ENCODE measurements around the gene STUM. TPM values are rescaled to one million over a fixed set of nuclear protein-coding genes. Genes with fewer than 3 reads are reported as not detected.
"Not testable (repeated sequence)": the region's sequence is repeated elsewhere in the genome, so short reads cannot be mapped to it uniquely, and the experiment has no call there.

Gene STUM
- total RNA-seq, 1 donor from 2014 or later, result 0.20 TPM

- no peak for DNase-seq (ENCODE audit: low read depth in 2 of 2)
Measured at GRCh38 chr1:226580625-226581270, 32.2 kb downstream of the STUM start.

DNA sequence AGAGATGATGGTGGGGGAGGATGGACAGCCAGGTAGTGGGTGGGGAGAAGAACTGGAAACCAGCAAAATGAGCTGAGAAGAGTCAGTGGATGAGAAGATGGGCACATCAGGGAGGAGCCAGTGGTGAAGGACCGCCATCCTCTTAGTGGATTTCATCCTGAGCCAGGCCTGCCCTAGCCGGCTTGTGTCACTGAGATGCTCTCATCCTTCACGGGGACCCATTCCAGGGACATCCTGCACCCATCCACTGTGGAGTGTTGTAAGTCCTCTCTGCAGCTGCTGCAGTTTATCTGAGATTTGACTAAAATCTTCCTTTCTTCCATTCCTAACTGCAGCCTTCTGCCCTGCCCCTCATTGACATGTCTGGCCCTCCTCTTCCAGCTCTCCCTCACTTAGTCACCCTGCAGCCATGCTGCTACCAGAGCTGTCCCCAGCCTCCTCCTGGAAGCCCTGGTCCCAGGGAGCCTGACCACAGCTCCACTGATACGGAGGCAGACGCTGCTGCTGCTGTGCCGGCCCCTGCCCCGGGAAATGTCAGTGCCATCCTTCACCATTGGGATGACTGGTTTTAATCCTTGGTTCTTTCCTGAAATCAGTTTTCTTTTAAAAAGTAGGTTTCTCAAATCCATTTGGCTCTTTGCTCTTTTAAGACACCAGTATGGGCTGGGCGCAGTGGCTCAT, 33.2 kb downstream of the STUM start:
- DNase-seq (ENCODE audit: low read depth in 2 of 2), result no peak

- no peak for DNase-seq (ENCODE audit: low read depth in 2 of 2)
Measured at GRCh38 chr1:226582966-226583365, 34.4 kb downstream of the STUM start.

DNA sequence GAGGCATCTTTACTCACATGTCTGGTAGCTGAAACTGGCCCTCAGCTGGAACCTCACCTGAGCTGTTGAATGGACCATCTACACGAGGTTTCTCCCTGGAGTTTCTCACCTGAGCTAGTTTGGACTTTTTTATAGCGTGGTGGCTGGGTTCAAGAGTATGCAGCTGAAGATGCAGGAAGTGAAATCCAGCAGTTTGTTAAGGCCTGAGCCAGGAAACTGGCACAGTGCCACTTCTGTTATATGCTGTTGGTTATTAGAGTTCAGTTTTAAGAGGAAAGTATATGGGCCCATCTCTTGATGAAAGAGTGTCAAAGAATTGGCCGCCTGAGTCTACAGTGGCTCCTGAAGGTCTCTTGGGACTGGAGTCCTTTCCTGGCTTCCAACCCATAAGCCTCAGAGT, 35.6 kb downstream of the STUM start:
- peak; percentile 34 to 40 for DNase-seq (ENCODE audit: low read depth in 2 of 2)

GRCh38 chr1:226586116-226586515, 37.6 kb downstream of the STUM start:
- DNase-seq (ENCODE audit: low read depth in 2 of 2), result no peak

GRCh38 chr1:226586650-226587422, 38.3 kb downstream of the STUM start:
- DNase-seq (ENCODE audit: low read depth in 2 of 2), result no peak

DNA sequence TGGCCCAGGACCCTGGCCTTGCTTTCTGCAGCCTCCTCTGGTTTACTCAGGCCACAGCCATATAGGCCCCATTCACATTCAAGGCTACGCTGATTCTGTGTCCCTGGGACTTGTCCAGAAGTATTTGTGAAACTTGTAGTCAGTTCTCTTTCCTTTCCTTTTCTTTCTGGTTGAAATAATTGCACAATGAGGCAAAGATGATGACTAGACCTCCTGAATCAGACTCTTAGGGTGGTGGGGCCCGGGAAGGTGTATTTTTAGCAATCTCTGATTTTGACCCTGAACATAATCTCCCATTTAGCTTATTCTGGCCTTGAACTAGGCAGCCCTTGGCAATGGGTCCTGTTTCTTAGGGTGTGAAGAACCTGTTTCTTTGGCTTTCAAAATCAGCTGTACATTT, 39.9 kb downstream of the STUM start:
- no peak for DNase-seq (ENCODE audit: low read depth in 2 of 2)

- DNase-seq (ENCODE audit: low read depth in 2 of 2), result no peak
Measured at GRCh38 chr1:226589008-226589733, 40.6 kb downstream of the STUM start.

DNA sequence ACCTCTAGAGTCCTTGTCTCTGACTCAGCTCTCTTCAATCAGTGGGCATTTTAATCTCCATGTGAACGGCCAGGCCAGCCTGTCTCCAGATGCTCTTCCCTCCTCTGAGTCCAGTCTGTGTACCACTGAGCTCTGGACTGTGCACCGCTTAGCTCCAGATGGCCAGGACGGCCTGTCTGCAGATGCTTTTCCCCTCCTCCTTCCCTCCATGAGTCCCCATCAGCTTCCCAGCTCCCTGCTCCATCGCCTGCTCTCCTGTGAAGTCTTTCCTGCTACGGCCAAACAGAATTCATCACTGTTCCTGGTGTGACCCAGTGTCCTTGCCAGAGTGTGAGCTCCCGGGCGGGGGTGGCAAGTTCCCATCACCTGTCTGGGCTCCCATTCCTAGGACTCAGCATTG, 42.0 kb downstream of the STUM start:
- DNase-seq (ENCODE audit: low read depth in 2 of 2), result no peak

DNA sequence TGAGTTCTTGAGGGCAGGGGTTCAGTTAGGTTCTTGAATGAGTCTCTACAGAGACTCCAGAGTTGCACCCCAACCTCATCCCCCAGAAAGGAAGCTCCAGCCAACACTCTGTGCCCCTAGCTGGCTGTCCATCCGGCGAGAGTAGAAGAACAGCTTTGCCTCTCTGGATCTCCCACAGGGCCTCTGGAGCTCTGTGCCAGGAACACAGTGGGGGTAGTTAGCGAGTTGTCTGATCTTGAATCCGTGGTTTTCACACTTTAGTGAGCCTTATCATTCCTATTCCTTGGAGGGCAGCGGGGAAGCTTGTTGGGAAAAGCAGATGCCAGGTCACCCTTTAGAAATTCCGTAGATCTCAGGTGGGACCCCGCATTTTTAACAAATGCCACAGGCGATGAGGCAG, 45.0 kb downstream of the STUM start:
- DNase-seq (ENCODE audit: low read depth in 2 of 2), result no peak

- DNase-seq (ENCODE audit: low read depth in 2 of 2), result no peak
Measured at GRCh38 chr1:226596531-226597165, 48.1 kb downstream of the STUM start.

GRCh38 chr1:226597616-226598454, 49.3 kb downstream of the STUM start:
- DNase-seq (ENCODE audit: low read depth in 2 of 2), result no peak

DNA sequence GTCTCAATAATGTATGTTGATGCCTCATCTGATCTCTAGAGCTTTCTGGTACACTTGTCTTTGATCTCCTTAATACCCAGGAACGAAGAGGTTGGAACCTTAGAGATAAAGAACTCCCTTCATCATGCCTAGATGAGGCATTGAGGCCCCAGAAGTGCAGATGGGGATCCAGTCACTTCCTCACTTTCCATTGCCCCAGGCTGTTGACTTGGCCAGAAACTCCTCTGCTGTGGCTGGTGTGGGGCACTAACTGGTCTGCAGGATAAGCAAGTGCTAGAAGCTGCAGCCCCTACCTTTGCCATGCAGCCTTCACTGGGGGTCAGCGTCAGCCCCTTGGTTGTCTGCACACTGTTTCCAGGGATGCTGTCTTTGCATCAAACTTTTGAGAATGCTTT, 49.9 kb downstream of the STUM start:
- DNase-seq (ENCODE audit: low read depth in 2 of 2), result no peak

DNA sequence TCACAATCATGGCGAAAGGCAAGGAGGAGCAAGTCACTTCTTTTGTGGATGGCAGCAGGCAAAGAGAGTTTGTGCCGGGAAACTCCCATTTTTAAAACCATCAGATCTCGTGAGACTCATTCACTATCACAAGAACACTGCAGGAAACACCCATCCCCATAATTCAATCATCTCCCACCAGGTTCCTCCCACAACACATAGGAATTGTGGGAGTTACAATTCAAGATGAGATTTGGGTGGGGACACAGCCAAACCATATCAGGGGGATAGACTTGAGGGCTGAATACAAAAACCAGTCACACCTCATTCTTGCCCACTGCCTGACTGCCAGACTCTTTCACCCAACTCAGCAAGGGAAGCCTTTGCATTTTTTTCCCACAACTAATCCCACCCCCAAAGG, 50.4 kb downstream of the STUM start:
- not testable (repeated sequence) for DNase-seq (ENCODE audit: low read depth in 2 of 2)

GRCh38 chr1:226599636-226600238, 51.2 kb downstream of the STUM start:
- DNase-seq (ENCODE audit: low read depth in 2 of 2), result no peak

- no peak for DNase-seq (ENCODE audit: low read depth in 2 of 2)
Measured at GRCh38 chr1:226600254-226600653, 51.7 kb downstream of the STUM start.

- no peak for DNase-seq (ENCODE audit: low read depth in 2 of 2)
Measured at GRCh38 chr1:226601456-226601855, 52.9 kb downstream of the STUM start.

DNA sequence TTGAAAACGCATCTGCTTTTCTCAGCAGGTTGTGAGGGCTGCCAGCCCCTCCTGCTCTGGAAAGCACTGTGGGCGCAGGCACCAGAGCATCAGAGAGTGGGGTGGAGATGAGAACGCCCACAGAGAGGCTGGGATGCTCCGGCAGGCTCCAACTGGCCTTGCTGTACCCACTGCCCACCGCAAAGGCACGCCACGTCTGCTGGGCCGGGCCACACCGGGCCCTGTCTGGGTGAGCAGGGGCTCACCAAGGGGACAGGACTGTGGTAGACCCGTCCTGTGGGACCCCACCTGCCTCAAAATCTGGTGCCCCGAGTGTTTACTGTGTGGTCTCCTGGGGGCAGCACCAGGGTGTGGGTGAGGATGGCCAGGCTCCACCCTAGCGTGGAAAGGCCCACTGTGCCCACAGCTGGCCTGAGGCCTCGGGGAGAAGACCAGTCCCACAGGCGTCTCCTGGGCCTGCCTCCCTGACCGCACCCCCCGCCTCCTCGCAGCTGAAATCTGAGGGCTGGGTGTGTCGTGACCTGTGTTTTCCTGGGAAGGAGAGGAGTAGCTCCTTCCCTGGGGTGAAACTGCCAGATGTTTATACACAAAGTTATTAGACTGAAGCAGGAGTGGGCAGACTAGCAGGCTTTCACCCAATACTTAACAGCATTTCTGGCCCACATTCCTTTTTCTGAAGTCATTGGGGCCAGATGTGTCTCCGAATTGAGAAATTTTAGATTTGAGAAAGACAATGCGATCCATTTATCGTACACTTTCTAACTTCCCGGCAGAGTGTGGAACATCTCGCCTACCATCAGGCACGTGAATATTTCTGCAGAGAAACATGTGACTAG, 53.8 kb downstream of the STUM start:
- peak in 1 of 2 donors; percentile 40 for DNase-seq (ENCODE audit: low read depth in 2 of 2)
